HG03354 (cell line): Measurements from ENCODE around the gene CEP57L1.
"Not testable (repeated sequence)": the region's sequence is repeated elsewhere in the genome, so short reads cannot be mapped to it uniquely, and the experiment has no call there.

Experiments used
- ATAC-seq: cut with Tn5 transposase; IDR thresholded peaks from one replicate; pipeline ENCODE4 v1.9.1; 2021; ENCODE audit warnings: mild to moderate bottlenecking; ENCODE audit not compliant: unreplicated experiment, poor library complexity, severe bottlenecking

Gene CEP57L1

GRCh38 chr6:109153752-109154151 is 58.4 kb downstream of the CEP57L1 start:
- no peak for ATAC-seq

- no peak for ATAC-seq
Measured at GRCh38 chr6:109164331-109164730, 69.0 kb downstream of the CEP57L1 start.

GRCh38 chr6:109165392-109165974 is 70.2 kb downstream of the CEP57L1 start:
- no peak for ATAC-seq

GRCh38 chr6:109166673-109167072 is 71.4 kb downstream of the CEP57L1 start:
- no peak for ATAC-seq

GRCh38 chr6:109167562-109167961 is 72.3 kb downstream of the CEP57L1 start:
- no peak for ATAC-seq

GRCh38 chr6:109170333-109170732 is 75.0 kb downstream of the CEP57L1 start:
- ATAC-seq: no peak

- no peak for ATAC-seq
Measured at GRCh38 chr6:109172101-109172746, 76.9 kb downstream of the CEP57L1 start.

- ATAC-seq: no peak
Measured at GRCh38 chr6:109174916-109175315, 79.6 kb downstream of the CEP57L1 start.

- ATAC-seq: no peak
Measured at GRCh38 chr6:109178921-109179320, 83.6 kb downstream of the CEP57L1 start.

GRCh38 chr6:109179507-109179906 is 84.2 kb downstream of the CEP57L1 start:
- ATAC-seq: no peak

- no peak for ATAC-seq
Measured at GRCh38 chr6:109182578-109182977, 87.3 kb downstream of the CEP57L1 start.

- ATAC-seq: no peak
Measured at GRCh38 chr6:109183109-109183650, 87.9 kb downstream of the CEP57L1 start.

GRCh38 chr6:109184638-109185037 is 89.3 kb downstream of the CEP57L1 start:
- no peak for ATAC-seq

- ATAC-seq: no peak
Measured at GRCh38 chr6:109186012-109186411, 90.7 kb downstream of the CEP57L1 start.

GRCh38 chr6:109187399-109188114 is 92.2 kb downstream of the CEP57L1 start:
- ATAC-seq: no peak

- no peak for ATAC-seq
Measured at GRCh38 chr6:109188115-109188411, 92.8 kb downstream of the CEP57L1 start.

GRCh38 chr6:109191368-109191767 is 96.1 kb downstream of the CEP57L1 start:
- not testable (repeated sequence) for ATAC-seq

GRCh38 chr6:109192865-109193264 is 97.6 kb downstream of the CEP57L1 start:
- no peak for ATAC-seq

GRCh38 chr6:109194880-109195279 is 99.6 kb downstream of the CEP57L1 start:
- ATAC-seq: no peak

- ATAC-seq: no peak
Measured at GRCh38 chr6:109197061-109197460, 101.8 kb downstream of the CEP57L1 start.
